Karpas-422 (cell line): ENCODE results near the gene ACSBG1. TPM values are rescaled to one million over a fixed set of nuclear protein-coding genes. Genes with fewer than 3 reads are reported as not detected.

Experiments
- DNase-seq: peaks from one replicate; pipeline ENCODE4 v3.0.0-alpha.2; 2015
- H2AFZ ChIP-seq: fragments of 200-600 bp; sonication (generic); 2 replicates; pipeline ENCODE4 v1.6.1; 2014; ENCODE audit warnings: antibody characterized with exemption, low read length, mixed read lengths
- H3K27ac ChIP-seq: fragments of 200-600 bp; sonication (generic); 2 replicates; pipeline ENCODE4 v1.5.1; 2014; ENCODE audit warnings: mild to moderate bottlenecking, low read length, moderate library complexity
- H3K27me3 ChIP-seq: fragments of 200-600 bp; sonication (generic); 2 replicates; pipeline ENCODE4 v1.6.1; 2014; ENCODE audit warnings: low read length, mixed read lengths
- H3K36me3 ChIP-seq: fragments of 200-600 bp; sonication (generic); 2 replicates; pipeline ENCODE4 v1.6.1; 2014; ENCODE audit warnings: low read length, mixed read lengths; ENCODE audit not compliant: insufficient read depth
- H3K4me1 ChIP-seq: fragments of 200-600 bp; sonication (generic); 2 replicates; pipeline ENCODE4 v1.6.1; 2014; ENCODE audit warnings: mild to moderate bottlenecking, low read length, mixed read lengths
- H3K4me2 ChIP-seq: fragments of 200-600 bp; sonication (generic); 2 replicates; pipeline ENCODE4 v1.6.1; 2014; ENCODE audit warnings: low read length, low read depth, mild to moderate bottlenecking; ENCODE audit not compliant: poor library complexity, severe bottlenecking
- H3K4me3 ChIP-seq: fragments of 200-600 bp; sonication (generic); 2 replicates; pipeline ENCODE4 v1.5.1; 2014; ENCODE audit warnings: mild to moderate bottlenecking, antibody characterized with exemption, low read length, mixed read lengths
- H3K79me2 ChIP-seq: fragments of 200-600 bp; sonication (generic); 2 replicates; pipeline ENCODE4 v1.6.1; 2014; ENCODE audit warnings: mild to moderate bottlenecking, low read length, mixed read lengths
- H3K9ac ChIP-seq: fragments of 200-600 bp; sonication (generic); 2 replicates; pipeline ENCODE4 v1.6.0; 2014; ENCODE audit warnings: low read length
- H3K9me2 ChIP-seq: fragments of 200-600 bp; sonication (generic), shearing (Covaris generic); replicated peaks from 2 replicates; pipeline ENCODE4 v1.6.0; 2014; ENCODE audit warnings: mild to moderate bottlenecking, low read length, moderate library complexity; ENCODE audit not compliant: insufficient read depth
- H3K9me3 ChIP-seq: fragments of 300-700, 200-600 bp; sonication (generic); 2 replicates; pipeline ENCODE4 v1.6.1; 2014; ENCODE audit warnings: low read length, mixed read lengths
- H4K20me1 ChIP-seq: fragments of 200-600 bp; sonication (generic); 2 replicates; pipeline ENCODE4 v1.6.1; 2014; ENCODE audit warnings: mild to moderate bottlenecking, antibody characterized with exemption, low read length, low read depth; ENCODE audit not compliant: insufficient read depth
- total RNA-seq: library from RNA; depleted of rRNA; stranded (reverse); fragments of >200 nt; shearing (Covaris generic); gene quantifications from 2 replicates; pipeline ENCODE4 v1.2.3, GENCODE V29; 2014; ENCODE audit warnings: low replicate concordance

ACSBG1 gene
- total RNA-seq, 1 experiment from 2014 or later: not detected

DNA sequence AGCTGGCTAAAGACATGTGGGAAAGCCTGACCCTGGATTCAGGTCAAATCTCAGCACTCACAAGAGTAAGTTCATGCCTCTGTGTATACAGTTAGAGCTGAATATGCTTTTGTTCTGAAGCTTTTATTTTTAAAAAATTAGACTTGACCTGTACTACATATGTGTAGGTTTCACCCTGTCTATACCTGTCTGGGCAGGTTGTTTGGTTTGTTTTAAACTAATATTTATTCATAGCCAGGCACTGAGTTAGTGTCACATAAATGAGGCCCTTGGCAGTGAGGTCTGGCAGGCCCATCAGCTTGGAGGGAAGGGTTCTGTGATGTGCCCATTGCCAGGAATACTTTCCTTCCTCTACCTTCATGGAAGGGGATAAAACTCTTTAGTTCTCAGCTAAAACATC is 31.9 kb upstream of the ACSBG1 start:
- H3K4me1 ChIP-seq: no peaks in the 10 kb centered on the region
- H3K27ac ChIP-seq: no peak overlapping the region
- H3K4me3 ChIP-seq: no peak overlapping the region
- no peaks in the 10 kb centered on the region for H3K79me2 ChIP-seq
- H3K9me3 ChIP-seq: no peaks in the 10 kb centered on the region
- DNase-seq: no peak
- H3K36me3 ChIP-seq: no peaks in the 10 kb centered on the region
- H3K9me2 ChIP-seq: no peaks in the 10 kb centered on the region
- no peak overlapping the region for H3K4me2 ChIP-seq
- no peak overlapping the region for H2AFZ ChIP-seq
- H3K27me3 ChIP-seq: no peaks in the 10 kb centered on the region
- 0 out of 2 replicates have a peak, but pooled peaks cover 5% of the 10 kb centered on the region for H4K20me1 ChIP-seq
- no peak overlapping the region for H3K9ac ChIP-seq

DNA sequence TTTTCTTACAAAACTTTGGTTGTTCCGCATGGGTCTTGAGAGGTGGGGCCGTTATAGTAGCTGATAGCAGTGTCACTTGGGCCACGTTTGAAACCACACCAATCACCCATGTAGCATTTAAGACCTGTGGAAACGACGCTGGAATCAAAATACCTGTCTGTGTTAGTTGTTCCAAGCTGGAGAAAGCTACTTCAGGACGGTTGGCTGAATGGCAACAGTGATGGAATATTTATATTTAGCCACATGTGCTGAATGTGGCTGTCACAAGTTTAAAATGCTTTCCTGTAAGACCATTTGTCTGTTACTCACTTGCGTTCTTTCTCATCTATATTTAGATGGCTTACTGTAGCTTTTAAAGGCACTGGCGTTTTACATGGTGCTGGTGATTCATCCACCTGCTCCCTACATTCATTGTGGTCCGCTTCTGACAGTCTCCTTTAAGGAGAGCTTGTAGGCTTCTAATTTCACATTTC is 31.4 kb upstream of the ACSBG1 start:
- Histone ChIP-seq H3K9ac (no peak overlapping the region), H3K27ac (no peak overlapping the region), H3K4me1 (no peaks in the 10 kb centered on the region), H3K4me3 (no peak overlapping the region), H3K36me3 (no peaks in the 10 kb centered on the region), H3K9me2 (no peaks in the 10 kb centered on the region), H3K4me2 (no peak overlapping the region), H3K27me3 (no peaks in the 10 kb centered on the region), H3K9me3 (no peaks in the 10 kb centered on the region), H2AFZ (no peak overlapping the region), H4K20me1 (0 out of 2 replicates have a peak, but pooled peaks cover 5% of the 10 kb centered on the region), H3K79me2 (no peaks in the 10 kb centered on the region)
- no peak for DNase-seq

DNA sequence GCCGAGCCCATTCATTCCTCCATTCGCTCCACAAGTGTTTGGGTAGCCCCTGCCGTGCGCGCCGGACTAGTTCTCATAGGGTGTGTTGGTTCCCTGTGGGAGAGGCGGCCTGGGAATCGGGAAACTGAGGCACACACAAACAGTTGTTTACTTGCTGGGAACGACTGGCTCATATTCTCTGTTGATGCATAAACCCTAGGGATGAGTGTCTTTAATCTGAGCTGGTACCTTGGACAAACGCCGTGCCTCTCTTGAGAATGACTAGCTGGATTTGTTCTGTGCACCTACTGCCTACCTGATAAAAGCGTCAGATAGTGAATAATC is 30.7 kb upstream of the ACSBG1 start:
- Histone ChIP-seq H3K9me2 (no peaks in the 10 kb centered on the region), H4K20me1 (0 out of 2 replicates have a peak, but pooled peaks cover 5% of the 10 kb centered on the region), H3K9me3 (no peaks in the 10 kb centered on the region), H3K79me2 (no peaks in the 10 kb centered on the region), H3K9ac (no peak overlapping the region), H3K36me3 (no peaks in the 10 kb centered on the region), H3K27me3 (no peaks in the 10 kb centered on the region), H3K4me1 (no peaks in the 10 kb centered on the region), H3K27ac (no peak overlapping the region), H3K4me2 (no peak overlapping the region), H3K4me3 (no peak overlapping the region), H2AFZ (no peak overlapping the region)
- DNase-seq: no peak

DNA sequence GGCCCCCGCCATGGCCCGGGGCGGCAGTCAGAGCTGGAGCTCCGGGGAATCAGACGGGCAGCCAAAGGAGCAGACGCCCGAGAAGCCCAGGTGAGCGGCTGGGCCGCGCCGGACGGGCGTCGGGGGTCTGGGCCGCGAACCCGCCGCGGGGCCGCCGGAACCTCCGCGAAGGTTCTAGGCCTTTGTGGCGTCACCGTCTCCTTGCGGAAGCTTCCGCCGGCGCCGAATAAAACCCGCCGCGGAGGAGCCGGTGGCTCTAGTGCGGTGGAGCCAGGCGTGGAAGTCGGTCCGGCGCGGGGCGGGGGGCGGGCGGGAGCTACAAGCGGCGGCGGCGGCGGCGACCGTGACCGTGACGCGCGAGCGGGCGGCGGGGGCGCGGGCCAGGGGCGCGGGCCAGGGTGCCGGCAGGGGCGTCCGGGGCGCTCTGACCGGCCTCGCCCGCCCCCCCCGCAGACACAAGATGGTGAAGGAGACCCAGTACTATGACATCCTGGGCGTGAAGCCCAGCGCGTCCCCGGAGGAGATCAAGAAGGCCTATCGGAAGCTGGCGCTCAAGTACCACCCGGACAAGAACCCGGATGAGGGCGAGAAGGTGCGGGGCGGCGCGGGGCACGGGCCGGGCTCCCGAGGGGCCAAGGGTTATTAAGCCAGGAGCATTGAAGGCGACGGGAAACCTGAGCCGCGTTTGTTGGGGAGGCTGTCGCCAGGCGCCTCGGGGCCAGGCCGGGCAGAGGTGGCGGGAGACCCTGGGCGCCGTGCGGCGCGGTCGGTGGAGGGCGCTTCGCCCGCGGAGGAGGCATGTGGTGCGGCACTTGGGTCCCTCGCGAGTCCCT is 30.2 kb upstream of the ACSBG1 start, which contains the start of gene DNAJA4:
Gene DNAJA4, plus strand, starts transcription at position 259 of the 833 bp plus-strand sequence. Its CDS starts 202 bp downstream, at position 461.
- no peak within 1 kb of the TSS for H3K4me2 ChIP-seq
- 0 out of 2 replicates have a peak, but pooled peaks cover 5% of the 10 kb centered on the region for H4K20me1 ChIP-seq
- H3K4me3 ChIP-seq: no peak within 1 kb of the TSS
- H3K9me3 ChIP-seq: no peaks in the 10 kb centered on the region
- H2AFZ ChIP-seq: no peak within 1 kb of the TSS
- no peak for DNase-seq
- no peaks in the 10 kb centered on the region for H3K9me2 ChIP-seq
- no peaks in the 10 kb centered on the region for H3K27me3 ChIP-seq
- no peak within 1 kb of the TSS for H3K9ac ChIP-seq
- H3K79me2 ChIP-seq: no peaks in the 10 kb centered on the region
- no peak within 1 kb of the TSS for H3K27ac ChIP-seq
- no peaks in the 10 kb centered on the region for H3K4me1 ChIP-seq
- H3K36me3 ChIP-seq: no peaks in the 10 kb centered on the region

DNA sequence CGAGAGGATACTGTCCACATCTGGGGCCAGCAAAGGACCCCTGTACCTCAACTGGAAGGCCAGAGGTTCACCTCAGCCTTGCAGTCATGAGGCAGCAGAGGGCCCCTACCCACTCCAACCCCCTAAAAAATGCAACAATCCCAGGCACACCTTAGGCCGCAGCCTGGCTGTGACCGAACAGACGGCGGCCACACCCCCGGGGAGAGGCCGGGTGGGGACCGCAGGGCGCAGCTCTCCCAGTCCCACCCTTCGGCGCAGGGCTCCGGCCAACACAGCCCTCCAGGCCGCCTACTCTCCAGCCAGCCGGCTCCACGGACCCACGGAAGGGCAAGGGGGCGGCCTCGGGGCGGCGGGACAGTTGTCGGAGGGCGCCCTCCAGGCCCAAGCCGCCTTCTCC is 29.5 kb upstream of the ACSBG1 start:
- Histone ChIP-seq H3K27me3 (no peaks in the 10 kb centered on the region), H3K4me1 (no peaks in the 10 kb centered on the region), H2AFZ (no peak overlapping the region), H3K9me2 (no peaks in the 10 kb centered on the region), H3K4me2 (no peak overlapping the region), H3K27ac (no peak overlapping the region), H3K36me3 (no peaks in the 10 kb centered on the region), H3K9me3 (no peaks in the 10 kb centered on the region), H4K20me1 (0 out of 2 replicates have a peak, but pooled peaks cover 5% of the 10 kb centered on the region), H3K9ac (no peak overlapping the region), H3K4me3 (no peak overlapping the region), H3K79me2 (no peaks in the 10 kb centered on the region)
- no peak for DNase-seq

DNA sequence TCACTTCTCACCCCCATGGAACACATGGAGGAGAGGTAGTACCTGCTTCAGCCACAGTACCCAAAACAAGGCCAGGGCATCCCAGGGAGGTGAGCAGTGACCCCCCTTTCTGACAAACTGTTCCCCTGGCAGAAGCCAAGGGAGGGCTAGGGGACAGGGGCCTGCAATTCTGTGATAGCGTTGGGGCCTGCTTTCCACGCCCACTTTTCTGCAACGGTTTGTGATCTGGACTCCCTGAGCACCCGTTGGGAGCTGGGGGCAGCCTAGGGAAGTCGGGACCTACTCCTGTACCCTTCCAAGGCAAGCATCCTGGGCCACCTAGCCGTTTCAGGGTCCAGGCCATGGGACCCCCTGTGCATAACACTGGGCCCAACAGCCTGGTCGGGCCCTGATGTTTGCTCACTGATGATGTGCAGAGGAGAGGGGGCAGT is 29.0 kb upstream of the ACSBG1 start:
- no peak overlapping the region for H2AFZ ChIP-seq
- H3K9me3 ChIP-seq: no peaks in the 10 kb centered on the region
- H3K79me2 ChIP-seq: no peaks in the 10 kb centered on the region
- 0 out of 2 replicates have a peak, but pooled peaks cover 5% of the 10 kb centered on the region for H4K20me1 ChIP-seq
- no peaks in the 10 kb centered on the region for H3K4me1 ChIP-seq
- no peak overlapping the region for H3K9ac ChIP-seq
- no peaks in the 10 kb centered on the region for H3K9me2 ChIP-seq
- no peak overlapping the region for H3K4me2 ChIP-seq
- H3K4me3 ChIP-seq: no peak overlapping the region
- DNase-seq: no peak
- no peak overlapping the region for H3K27ac ChIP-seq
- no peaks in the 10 kb centered on the region for H3K27me3 ChIP-seq
- no peaks in the 10 kb centered on the region for H3K36me3 ChIP-seq

DNA sequence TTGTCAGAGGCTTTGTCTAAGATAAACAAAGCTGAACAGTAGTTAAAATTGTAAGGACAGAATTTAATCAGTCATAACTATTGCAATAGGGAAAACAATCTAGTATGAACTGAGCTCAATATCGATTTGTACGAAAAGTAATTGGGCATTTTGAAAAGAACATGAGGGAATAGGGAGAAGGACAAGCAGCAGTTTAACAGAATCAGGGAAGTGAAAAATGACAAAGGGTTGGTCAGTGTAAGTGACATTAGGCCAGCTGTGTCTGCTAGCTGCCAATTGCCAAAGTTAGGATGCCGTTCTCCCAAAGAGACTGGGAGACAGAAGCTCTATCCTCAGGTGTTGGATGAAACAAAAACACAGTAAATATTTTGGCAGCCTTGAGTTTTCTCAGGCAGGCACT is 26.7 kb upstream of the ACSBG1 start:
- H3K36me3 ChIP-seq: no peaks in the 10 kb centered on the region
- no peak overlapping the region for H3K27ac ChIP-seq
- no peaks in the 10 kb centered on the region for H3K4me1 ChIP-seq
- no peaks in the 10 kb centered on the region for H3K9me2 ChIP-seq
- H3K9ac ChIP-seq: no peak overlapping the region
- no peaks in the 10 kb centered on the region for H3K79me2 ChIP-seq
- no peak overlapping the region for H3K4me3 ChIP-seq
- no peak overlapping the region for H3K4me2 ChIP-seq
- H3K27me3 ChIP-seq: no peaks in the 10 kb centered on the region
- H2AFZ ChIP-seq: no peak overlapping the region
- no peaks in the 10 kb centered on the region for H4K20me1 ChIP-seq
- DNase-seq: no peak
- no peaks in the 10 kb centered on the region for H3K9me3 ChIP-seq

DNA sequence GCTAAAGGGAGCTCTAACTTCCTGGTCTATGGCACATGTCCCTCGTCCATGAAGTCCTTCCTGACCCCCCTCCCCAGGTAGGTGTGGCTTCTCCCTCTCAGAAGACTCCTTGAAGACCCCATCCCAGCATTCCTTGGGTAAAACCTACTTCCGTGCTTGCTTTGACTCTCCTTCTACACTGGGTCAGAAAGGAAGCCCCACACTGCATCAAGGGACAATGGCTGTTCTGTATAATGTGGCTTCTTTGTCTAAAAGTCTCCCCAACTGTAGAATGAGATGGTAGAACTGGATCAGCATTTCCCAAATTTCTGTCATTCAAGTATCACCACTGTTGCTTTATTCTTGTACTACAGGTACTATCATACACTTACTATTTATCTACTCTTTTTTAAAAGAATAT is 26.1 kb upstream of the ACSBG1 start:
- no peak for DNase-seq
- no peak overlapping the region for H3K4me2 ChIP-seq
- no peaks in the 10 kb centered on the region for H4K20me1 ChIP-seq
- H3K4me1 ChIP-seq: no peaks in the 10 kb centered on the region
- no peaks in the 10 kb centered on the region for H3K9me2 ChIP-seq
- no peaks in the 10 kb centered on the region for H3K79me2 ChIP-seq
- H3K9me3 ChIP-seq: no peaks in the 10 kb centered on the region
- H3K4me3 ChIP-seq: no peak overlapping the region
- H3K36me3 ChIP-seq: no peaks in the 10 kb centered on the region
- no peak overlapping the region for H3K27ac ChIP-seq
- H2AFZ ChIP-seq: no peak overlapping the region
- no peak overlapping the region for H3K9ac ChIP-seq
- no peaks in the 10 kb centered on the region for H3K27me3 ChIP-seq
